Measurements from ENCODE around the gene HEXB.
"Not testable (repeated sequence)": the region's sequence is repeated elsewhere in the genome, so short reads cannot be mapped to it uniquely, and the experiment has no call there.

Gene HEXB

GRCh38 chr5:74725331-74725730 lies 40.3 kb downstream of the HEXB start:
- no peak for DNase-seq

GRCh38 chr5:74736759-74737158 lies 51.7 kb downstream of the HEXB start:
- peak in 12 of 58 donors; percentile 0 to 33 (median 2) for DNase-seq

- DNase-seq, result no peak
These were observed 53.4 kb downstream of the HEXB start for GRCh38 chr5:74738406-74738805.

GRCh38 chr5:74748742-74749141 lies 63.7 kb downstream of the HEXB start:
- not testable (repeated sequence) for DNase-seq

- no peak for DNase-seq
These were observed 76.2 kb downstream of the HEXB start for GRCh38 chr5:74761241-74761640.

GRCh38 chr5:74762599-74762998 lies 77.6 kb downstream of the HEXB start:
- no peak for DNase-seq

GRCh38 chr5:74763504-74763903 lies 78.5 kb downstream of the HEXB start:
- no peak for DNase-seq

- DNase-seq, result no peak
These were observed 80.2 kb downstream of the HEXB start for GRCh38 chr5:74765201-74765600.

- no peak for DNase-seq
These were observed 80.9 kb downstream of the HEXB start for GRCh38 chr5:74765929-74766328.

- peak in 2 of 58 donors; percentile 22 to 29 for DNase-seq
These were observed 81.4 kb downstream of the HEXB start for GRCh38 chr5:74766418-74766848.

GRCh38 chr5:74766849-74767578 lies 82.0 kb downstream of the HEXB start, which contains the start of the genes GFM2 and NSA2:
GFM2 (minus strand) TSS chr5:74767117; CDS start chr5:74763742, 3,375 bp downstream.
NSA2 (plus strand) TSS chr5:74767249; CDS start chr5:74767361, 112 bp downstream.
- DNase-seq, result peak; percentile 73 to 98 (median 92)

- peak in 5 of 58 donors; percentile 17 to 46 (median 33) for DNase-seq
These were observed 82.5 kb downstream of the HEXB start for GRCh38 chr5:74767579-74767913.

Data from anterior cingulate cortex (tissue), 58 donors.